Muscle of back (tissue), 11 donors: ENCODE data around the gene ESRRG. TPM values are rescaled to one million over a fixed set of nuclear protein-coding genes. Genes with fewer than 3 reads are reported as not detected.
"Not testable (repeated sequence)": the region's sequence is repeated elsewhere in the genome, so short reads cannot be mapped to it uniquely, and the experiment has no call there.

Experiments
- DNase-seq, 3 donors: peaks; one replicate each; pipeline versions ENCODE4 v3.0.0 to v3.0.0-alpha.2; 2013
- polyA plus RNA-seq, 10 donors: library from polyadenylated mRNA; unstranded; fragments of 120-200 nt; gene quantifications; one replicate each; pipeline ENCODE4 v1.2.1, GENCODE V29; 2013; ENCODE audit not compliant: insufficient read length in 10 of 10

Gene ESRRG
- polyA plus RNA-seq, 10 donors = 14.0 to 26.0 (median 20.5) TPM

GRCh38 chr1:216576234-216576937, 146.8 kb downstream of the ESRRG start:
- peak in 1 of 3 donors; percentile 4 for DNase-seq

- DNase-seq = peak in 2 of 3 donors; percentile 4
Observed at GRCh38 chr1:216566641-216567205, 156.5 kb downstream of the ESRRG start.

GRCh38 chr1:216563087-216563486, 160.1 kb downstream of the ESRRG start:
- no peak for DNase-seq

GRCh38 chr1:216562383-216562782, 160.8 kb downstream of the ESRRG start:
- DNase-seq = no peak

- DNase-seq = no peak
Observed at GRCh38 chr1:216560527-216560926, 162.7 kb downstream of the ESRRG start.

GRCh38 chr1:216559359-216559758, 163.9 kb downstream of the ESRRG start:
- no peak for DNase-seq

GRCh38 chr1:216555653-216556052, 167.6 kb downstream of the ESRRG start:
- DNase-seq = no peak

GRCh38 chr1:216554934-216555333, 168.3 kb downstream of the ESRRG start:
- DNase-seq = no peak

- no peak for DNase-seq
Observed at GRCh38 chr1:216553766-216554165, 169.5 kb downstream of the ESRRG start.

GRCh38 chr1:216553040-216553439, 170.2 kb downstream of the ESRRG start:
- DNase-seq = no peak

- DNase-seq = peak in 2 of 3 donors; percentile 19 to 21
Observed at GRCh38 chr1:216549796-216550195, 173.4 kb downstream of the ESRRG start.

- DNase-seq = no peak
Observed at GRCh38 chr1:216542741-216543140, 180.5 kb downstream of the ESRRG start.

- no peak for DNase-seq
Observed at GRCh38 chr1:216542263-216542662, 181.0 kb downstream of the ESRRG start.

GRCh38 chr1:216535751-216536150, 187.5 kb downstream of the ESRRG start:
- no peak for DNase-seq

- no peak for DNase-seq
Observed at GRCh38 chr1:216535059-216535458, 188.2 kb downstream of the ESRRG start.

GRCh38 chr1:216533776-216534175, 189.5 kb downstream of the ESRRG start:
- DNase-seq = no peak

- DNase-seq = no peak
Observed at GRCh38 chr1:216532251-216532798, 190.9 kb downstream of the ESRRG start.

GRCh38 chr1:216531263-216532239, 191.7 kb downstream of the ESRRG start:
- DNase-seq = peak; percentile 36 to 76 (median 41)

- DNase-seq = not testable (repeated sequence)
Observed at GRCh38 chr1:216529851-216530250, 193.4 kb downstream of the ESRRG start.

- no peak for DNase-seq
Observed at GRCh38 chr1:216528816-216529215, 194.4 kb downstream of the ESRRG start.

GRCh38 chr1:216523449-216524190, 199.6 kb downstream of the ESRRG start:
- DNase-seq = no peak
